ENCODE results near the gene RASA4. TPM values are rescaled to one million over a fixed set of nuclear protein-coding genes. Genes with fewer than 3 reads are reported as not detected.
"Not testable (repeated sequence)": the region's sequence is repeated elsewhere in the genome, so short reads cannot be mapped to it uniquely, and the experiment has no call there.

The RASA4 gene
- polyA plus RNA-seq, 1 donor: 82.0 TPM

- DNase-seq: not testable (repeated sequence)
These were observed 12.0 kb downstream of the RASA4 start for GRCh38 chr7:102604431-102605145.

GRCh38 chr7:102602317-102602716 is 14.2 kb downstream of the RASA4 start:
- not testable (repeated sequence) for DNase-seq

GRCh38 chr7:102599699-102600098 is 16.9 kb downstream of the RASA4 start:
- DNase-seq: not testable (repeated sequence)

GRCh38 chr7:102596036-102596435 is 20.5 kb downstream of the RASA4 start:
- not testable (repeated sequence) for DNase-seq

- DNase-seq: not testable (repeated sequence)
These were observed 22.8 kb downstream of the RASA4 start for GRCh38 chr7:102593637-102594334.

- DNase-seq: not testable (repeated sequence)
These were observed 24.0 kb downstream of the RASA4 start for GRCh38 chr7:102592477-102593019.

GRCh38 chr7:102589857-102590256 is 26.7 kb downstream of the RASA4 start:
- not testable (repeated sequence) for DNase-seq

- DNase-seq: not testable (repeated sequence)
These were observed 33.1 kb downstream of the RASA4 start for GRCh38 chr7:102583495-102583894.

GRCh38 chr7:102581722-102582121 is 34.8 kb downstream of the RASA4 start:
- DNase-seq: not testable (repeated sequence)

- not testable (repeated sequence) for DNase-seq
These were observed 38.1 kb downstream of the RASA4 start for GRCh38 chr7:102578486-102578885.

GRCh38 chr7:102577315-102578240 is 39.0 kb downstream of the RASA4 start:
- not testable (repeated sequence) for DNase-seq

GRCh38 chr7:102576363-102576762 is 40.2 kb downstream of the RASA4 start:
- DNase-seq: not testable (repeated sequence)

GRCh38 chr7:102574607-102575006 is 41.9 kb downstream of the RASA4 start:
- not testable (repeated sequence) for DNase-seq

GRCh38 chr7:102572261-102573239 is 44.0 kb downstream of the RASA4 start, which contains the start of gene POLR2J3:
Gene POLR2J3, minus strand, starts transcription at chr7:102572583. Its CDS starts 62 bp downstream, at chr7:102572521.
- peak; percentile 97 for DNase-seq

GRCh38 chr7:102568620-102569019 is 47.9 kb downstream of the RASA4 start:
- DNase-seq: not testable (repeated sequence)

GRCh38 chr7:102550808-102551422 is 65.6 kb downstream of the RASA4 start, which contains the start of gene SPDYE2:
Gene SPDYE2, plus strand, starts transcription at chr7:102551226. Its CDS starts 2,030 bp downstream, at chr7:102553256.
- DNase-seq: not testable (repeated sequence)

- DNase-seq: not testable (repeated sequence)
These were observed 70.2 kb downstream of the RASA4 start for GRCh38 chr7:102546353-102546752.

GRCh38 chr7:102545288-102545687 is 71.3 kb downstream of the RASA4 start:
- not testable (repeated sequence) for DNase-seq

- not testable (repeated sequence) for DNase-seq
These were observed 72.2 kb downstream of the RASA4 start for GRCh38 chr7:102544372-102544771.

- DNase-seq: not testable (repeated sequence)
These were observed 73.0 kb downstream of the RASA4 start, which contains the start of gene UPK3BL2 for GRCh38 chr7:102543596-102543995. Gene UPK3BL2, minus strand, starts transcription at chr7:102543696. Its CDS starts 60 bp downstream, at chr7:102543636.
